Skeletal muscle tissue (tissue), 4 donors: Measurements from ENCODE around the gene SHTN1. TPM values are rescaled to one million over a fixed set of nuclear protein-coding genes. Genes with fewer than 3 reads are reported as not detected.

ENCODE experiments used
- H3K27ac ChIP-seq: one replicate; pipeline ENCODE4 v1.7.0; 2013; ENCODE audit warnings: mild to moderate bottlenecking, low read depth, low read length, inconsistent platforms
- H3K27me3 ChIP-seq, 3 donors: one replicate each; pipeline ENCODE4 v1.7.0; 2013; ENCODE audit warnings: low read length in 3 of 3; ENCODE audit not compliant: control insufficient read depth in 3 of 3, insufficient read depth in 3 of 3
- H3K36me3 ChIP-seq, 3 donors: one replicate each; pipeline ENCODE4 v1.7.0; 2013; ENCODE audit warnings: low read length in 3 of 3; ENCODE audit not compliant: control insufficient read depth in 3 of 3, insufficient read depth in 3 of 3
- H3K4me1 ChIP-seq, 3 donors: one replicate each; pipeline ENCODE4 v1.7.0; 2013; ENCODE audit warnings: low read length in 3 of 3, mild to moderate bottlenecking in 3 of 3; ENCODE audit not compliant: control insufficient read depth in 3 of 3, insufficient read depth in 3 of 3
- H3K4me3 ChIP-seq, 3 donors: one replicate each; pipeline ENCODE4 v1.7.0; 2013; ENCODE audit warnings: low read length in 3 of 3
- H3K9ac ChIP-seq, 3 donors: one replicate each; pipeline ENCODE4 v1.7.0; 2013; ENCODE audit warnings: low read length in 3 of 3, mild to moderate bottlenecking in 3 of 3, moderate library complexity in 2 of 3, low read depth in 1 of 3
- H3K9me3 ChIP-seq, 3 donors: one replicate each; pipeline ENCODE4 v1.7.0; 2013; ENCODE audit warnings: low read length in 3 of 3; ENCODE audit not compliant: control insufficient read depth in 3 of 3
- total RNA-seq: library from RNA; depleted of rRNA; stranded (reverse); fragments of >200 nt; gene quantifications from one replicate; pipeline ENCODE4 v1.2.3, GENCODE V29; 2014
- donor health status: Osteomylitis.

Gene SHTN1
- total RNA-seq, 1 donor from 2014 or later = 1.6 TPM

- Histone ChIP-seq H3K27me3 (peaks cover 0 to 14% (median 7%) of the 10 kb centered on the region in 3 donors), H3K9me3 (no peaks in the 10 kb centered on the region), H3K27ac (no peak overlapping the region), H3K36me3 (no peaks in the 10 kb centered on the region), H3K9ac (no peak overlapping the region), H3K4me1 (peaks cover 7 to 11% (median 9%) of the 10 kb centered on the region in 3 donors), H3K4me3 (no peak overlapping the region)
These were observed 3.8 kb downstream of the SHTN1 start for GRCh38 chr10:117001144-117001543.

- Histone ChIP-seq H3K9ac (no peak overlapping the region), H3K4me3 (no peak overlapping the region), H3K36me3 (no peaks in the 10 kb centered on the region), H3K9me3 (no peaks in the 10 kb centered on the region), H3K4me1 (peaks cover 5 to 8% (median 7%) of the 10 kb centered on the region in 3 donors), H3K27me3 (peaks cover 0 to 10% (median 5%) of the 10 kb centered on the region in 3 donors), H3K27ac (no peak overlapping the region)
These were observed 4.4 kb downstream of the SHTN1 start for GRCh38 chr10:117000580-117000979.

GRCh38 chr10:116998172-116998571 is 6.8 kb downstream of the SHTN1 start:
- no peaks in the 10 kb centered on the region for H3K27me3 ChIP-seq
- no peaks in the 10 kb centered on the region for H3K9me3 ChIP-seq
- H3K4me1 ChIP-seq = peaks cover 0 to 2% (median 0%) of the 10 kb centered on the region in 3 donors
- H3K27ac ChIP-seq = no peak overlapping the region
- H3K4me3 ChIP-seq = no peak overlapping the region
- H3K9ac ChIP-seq = no peak overlapping the region
- H3K36me3 ChIP-seq = no peaks in the 10 kb centered on the region

GRCh38 chr10:116997015-116997414 is 8.0 kb downstream of the SHTN1 start:
- H3K4me1 ChIP-seq = no peaks in the 10 kb centered on the region
- H3K27me3 ChIP-seq = no peaks in the 10 kb centered on the region
- no peaks in the 10 kb centered on the region for H3K9me3 ChIP-seq
- no peak overlapping the region for H3K27ac ChIP-seq
- H3K4me3 ChIP-seq = no peak overlapping the region
- H3K36me3 ChIP-seq = no peaks in the 10 kb centered on the region
- H3K9ac ChIP-seq = no peak overlapping the region

- Histone ChIP-seq H3K36me3 (no peaks in the 10 kb centered on the region), H3K27ac (no peak overlapping the region), H3K9me3 (no peaks in the 10 kb centered on the region)
These were observed 9.3 kb downstream of the SHTN1 start for GRCh38 chr10:116995648-116996047.

GRCh38 chr10:116994113-116994890 is 10.7 kb downstream of the SHTN1 start:
- H3K4me3 ChIP-seq = no peak overlapping the region

More at GRCh38 chr10:116995648-116996047, 9.3 kb downstream of the SHTN1 start:
- H3K4me1 ChIP-seq = no peaks in the 10 kb centered on the region
- no peak overlapping the region for H3K4me3 ChIP-seq
- H3K9ac ChIP-seq = no peak overlapping the region
- H3K27me3 ChIP-seq = no peaks in the 10 kb centered on the region

GRCh38 chr10:116993610-116994009 is 11.4 kb downstream of the SHTN1 start:
- no peaks in the 10 kb centered on the region for H3K36me3 ChIP-seq

More at GRCh38 chr10:116994113-116994890, 10.7 kb downstream of the SHTN1 start:
- no peaks in the 10 kb centered on the region for H3K27me3 ChIP-seq
- H3K27ac ChIP-seq = no peak overlapping the region
- H3K4me1 ChIP-seq = no peaks in the 10 kb centered on the region
- H3K36me3 ChIP-seq = no peaks in the 10 kb centered on the region
- H3K9ac ChIP-seq = no peak overlapping the region
- no peaks in the 10 kb centered on the region for H3K9me3 ChIP-seq

GRCh38 chr10:116992183-116992582 is 12.8 kb downstream of the SHTN1 start:
- H3K27me3 ChIP-seq = no peaks in the 10 kb centered on the region
- no peaks in the 10 kb centered on the region for H3K4me1 ChIP-seq
- no peaks in the 10 kb centered on the region for H3K36me3 ChIP-seq
- H3K9ac ChIP-seq = no peak overlapping the region
- H3K27ac ChIP-seq = no peak overlapping the region
- H3K4me3 ChIP-seq = no peak overlapping the region
- no peaks in the 10 kb centered on the region for H3K9me3 ChIP-seq

More at GRCh38 chr10:116993610-116994009, 11.4 kb downstream of the SHTN1 start:
- H3K9me3 ChIP-seq = no peaks in the 10 kb centered on the region
- H3K4me3 ChIP-seq = no peak overlapping the region
- H3K9ac ChIP-seq = no peak overlapping the region
- no peak overlapping the region for H3K27ac ChIP-seq
- H3K27me3 ChIP-seq = no peaks in the 10 kb centered on the region
- H3K4me1 ChIP-seq = no peaks in the 10 kb centered on the region

GRCh38 chr10:116990276-116990800 is 14.6 kb downstream of the SHTN1 start:
- H3K36me3 ChIP-seq = no peaks in the 10 kb centered on the region

GRCh38 chr10:116989439-116989838 is 15.5 kb downstream of the SHTN1 start:
- Histone ChIP-seq H3K36me3 (no peaks in the 10 kb centered on the region), H3K9ac (no peak overlapping the region), H3K4me1 (no peaks in the 10 kb centered on the region), H3K27me3 (no peaks in the 10 kb centered on the region), H3K27ac (no peak overlapping the region), H3K9me3 (no peaks in the 10 kb centered on the region), H3K4me3 (no peak overlapping the region)

More at GRCh38 chr10:116990276-116990800, 14.6 kb downstream of the SHTN1 start:
- Histone ChIP-seq H3K9ac (no peak overlapping the region), H3K4me3 (no peak overlapping the region), H3K27me3 (no peaks in the 10 kb centered on the region), H3K9me3 (no peaks in the 10 kb centered on the region), H3K27ac (no peak overlapping the region), H3K4me1 (no peaks in the 10 kb centered on the region)
